ENCODE results near the gene SDHAF3. TPM values are rescaled to one million over a fixed set of nuclear protein-coding genes. Genes with fewer than 3 reads are reported as not detected.
"Not testable (repeated sequence)": the region's sequence is repeated elsewhere in the genome, so short reads cannot be mapped to it uniquely, and the experiment has no call there.

The SDHAF3 gene
- polyA plus RNA-seq, 3 donors: 8.4 to 9.8 (median 8.6) TPM

- H3K27ac ChIP-seq (ENCODE audit: low read depth, low read length): no peak overlapping the region
- WGBS, 3 donors: 0 to 11% (median 4%) methylated on average over 2 of the region's 2 CpGs
These were observed 62.1 kb downstream of the SDHAF3 start for GRCh38 chr7:97179454-97180104.

GRCh38 chr7:97187067-97187466 lies 69.6 kb downstream of the SDHAF3 start:
- H3K27ac ChIP-seq (ENCODE audit: low read depth, low read length): no peak overlapping the region
- 50 to 89% (median 60%) methylated on average over 1 of the region's 1 CpG for WGBS, 3 donors

GRCh38 chr7:97196174-97196573 lies 78.7 kb downstream of the SDHAF3 start:
- H3K27ac ChIP-seq (ENCODE audit: low read depth, low read length): not testable (repeated sequence)
- 46 to 89% (median 73%) methylated on average over 2 of the region's 2 CpGs for WGBS, 3 donors

GRCh38 chr7:97198596-97198995 lies 81.1 kb downstream of the SDHAF3 start:
- H3K27ac ChIP-seq (ENCODE audit: low read depth, low read length): no peak overlapping the region
- 60 to 73% (median 70%) methylated on average over 3 of the region's 3 CpGs for WGBS, 3 donors

- 88 to 91% (median 88%) methylated on average over 2 of the region's 2 CpGs for WGBS, 3 donors
- no peak overlapping the region for H3K27ac ChIP-seq (ENCODE audit: low read depth, low read length)
These were observed 82.5 kb downstream of the SDHAF3 start for GRCh38 chr7:97200018-97200417.

- 62 to 76% (median 65%) methylated on average over 2 of the region's 2 CpGs for WGBS, 3 donors
- no peak overlapping the region for H3K27ac ChIP-seq (ENCODE audit: low read depth, low read length)
These were observed 86.5 kb downstream of the SDHAF3 start for GRCh38 chr7:97203957-97204356.

- WGBS, 3 donors: 53 to 64% (median 60%) methylated on average over 3 of the region's 3 CpGs
- H3K27ac ChIP-seq (ENCODE audit: low read depth, low read length): no peak overlapping the region
These were observed 87.3 kb downstream of the SDHAF3 start for GRCh38 chr7:97204821-97205220.

GRCh38 chr7:97215556-97215955 lies 98.1 kb downstream of the SDHAF3 start:
- WGBS, 3 donors: 40 to 58% (median 47%) methylated on average over 7 of the region's 7 CpGs
- no peak overlapping the region for H3K27ac ChIP-seq (ENCODE audit: low read depth, low read length)

- no peak overlapping the region for H3K27ac ChIP-seq (ENCODE audit: low read depth, low read length)
- whole genome bisulfite sequencing, 3 donors: 11 to 27% (median 21%) methylated on average over 2 of the region's 2 CpGs
These were observed 101.3 kb downstream of the SDHAF3 start for GRCh38 chr7:97218767-97219166.

GRCh38 chr7:97219237-97219636 lies 101.7 kb downstream of the SDHAF3 start:
- no peak overlapping the region for H3K27ac ChIP-seq (ENCODE audit: low read depth, low read length)
- WGBS, 3 donors: 71 to 79% (median 78%) methylated on average over 2 of the region's 2 CpGs

- WGBS, 3 donors: 85 to 92% (median 89%) methylated on average over 2 of the region's 2 CpGs
These were observed 106.8 kb downstream of the SDHAF3 start for GRCh38 chr7:97224316-97224715.

GRCh38 chr7:97226541-97226940 lies 109.0 kb downstream of the SDHAF3 start:
- 61 to 90% (median 78%) methylated on average over 3 of the region's 3 CpGs for WGBS, 3 donors
- no peak overlapping the region for H3K27ac ChIP-seq (ENCODE audit: low read depth, low read length)

More at GRCh38 chr7:97224316-97224715, 106.8 kb downstream of the SDHAF3 start:
- no peak overlapping the region for H3K27ac ChIP-seq (ENCODE audit: low read depth, low read length)

Other genes with a start within 250 kb of the SDHAF3 start
- not detected for gene DLX6, start 112.1 kb upstream of the SDHAF3 start, polyA plus RNA-seq
- under 1 TPM in 1 of 3 donors, not detected in 2; 0.16 TPM for gene DLX5, start 92.9 kb upstream of the SDHAF3 start, polyA plus RNA-seq